HL-60 (cell line): ENCODE results near the gene MAF.

Experiments
- DNase-seq, 2 experiments: peaks; one replicate each; pipeline ENCODE4 v3.0.0-alpha.2; 2010 to 2020; ENCODE audit warnings: low read depth in 1 of 2, low spot score in 1 of 2
- H3K27ac ChIP-seq: fragments of 250-450 bp; sonication (Bioruptor Pico); replicated peaks from 2 replicates; pipeline ENCODE4 v1.5.1; 2020; ENCODE audit warnings: mild to moderate bottlenecking, moderate library complexity
- H3K27me3 ChIP-seq: fragments of 250-450 bp; sonication (Bioruptor Pico); 2 replicates; pipeline ENCODE4 v1.5.1; 2021; ENCODE audit warnings: mild to moderate bottlenecking, moderate library complexity; ENCODE audit not compliant: insufficient read depth, poor library complexity, severe bottlenecking
- H3K4me3 ChIP-seq: replicated peaks from 2 replicates; pipeline ENCODE4 v1.5.1; 2011; ENCODE audit warnings: mild to moderate bottlenecking, control low read depth, low read length; ENCODE audit not compliant: insufficient read depth
- CTCF ChIP-seq: IDR thresholded peaks from one replicate; pipeline ENCODE4 v1.5.1; 2011; ENCODE audit warnings: low read length, control low read depth, inconsistent platforms; ENCODE audit not compliant: insufficient read depth
- GABPA ChIP-seq: IDR thresholded peaks from 2 replicates; pipeline ENCODE4 v1.6.1; 2012; ENCODE audit warnings: low read depth
- POLR2AphosphoS5 ChIP-seq: IDR thresholded peaks from 2 replicates; pipeline ENCODE4 v1.6.1; 2012; ENCODE audit warnings: low read depth
- REST ChIP-seq: IDR thresholded peaks from 2 replicates; pipeline ENCODE4 v1.6.1; 2012; ENCODE audit warnings: low read depth; ENCODE audit not compliant: insufficient replicate concordance
- SPI1 ChIP-seq: IDR thresholded peaks from 2 replicates; pipeline ENCODE4 v1.6.1; 2012; ENCODE audit warnings: low read depth, mild to moderate bottlenecking, borderline replicate concordance

MAF gene

GRCh38 chr16:79557421-79557820 lies 43.1 kb downstream of the MAF start:
- no peak for DNase-seq
- TF ChIP-seq GABPA = no peak
- TF ChIP-seq SPI1 = no peak
- no peak for TF ChIP-seq CTCF
- TF ChIP-seq REST = no peak
- no peak for TF ChIP-seq POLR2AphosphoS5
- Histone ChIP-seq H3K27ac (no peak overlapping the region), H3K4me3 (no peak overlapping the region), H3K27me3 (no peaks in the 10 kb centered on the region)

GRCh38 chr16:79554912-79555311 lies 45.6 kb downstream of the MAF start:
- Histone ChIP-seq H3K27ac (no peak overlapping the region), H3K27me3 (no peaks in the 10 kb centered on the region), H3K4me3 (no peak overlapping the region)
- TF ChIP-seq CTCF (no peak), REST (no peak), GABPA (no peak), SPI1 (no peak), POLR2AphosphoS5 (no peak)
- no peak for DNase-seq

GRCh38 chr16:79550373-79550772 lies 50.2 kb downstream of the MAF start:
- no peak overlapping the region for H3K27ac ChIP-seq
- H3K27me3 ChIP-seq = no peaks in the 10 kb centered on the region
- H3K4me3 ChIP-seq = no peak overlapping the region
- no peak for TF ChIP-seq SPI1
- no peak for TF ChIP-seq CTCF
- TF ChIP-seq POLR2AphosphoS5 = no peak
- no peak for DNase-seq

- TF ChIP-seq REST (no peak), POLR2AphosphoS5 (no peak), SPI1 (no peak), GABPA (no peak), CTCF (no peak)
- no peak overlapping the region for H3K27ac ChIP-seq
Measured at GRCh38 chr16:79547085-79547484, 53.5 kb downstream of the MAF start.

More at GRCh38 chr16:79547085-79547484, 53.5 kb downstream of the MAF start:
- Histone ChIP-seq H3K27me3 (no peaks in the 10 kb centered on the region), H3K4me3 (no peak overlapping the region)
- no peak for DNase-seq
